ENCODE measurements around the gene DUSP7.
A peak's percentile ranks its signal among the peaks of the same experiment; 100 is the strongest.

The DUSP7 gene

DNA sequence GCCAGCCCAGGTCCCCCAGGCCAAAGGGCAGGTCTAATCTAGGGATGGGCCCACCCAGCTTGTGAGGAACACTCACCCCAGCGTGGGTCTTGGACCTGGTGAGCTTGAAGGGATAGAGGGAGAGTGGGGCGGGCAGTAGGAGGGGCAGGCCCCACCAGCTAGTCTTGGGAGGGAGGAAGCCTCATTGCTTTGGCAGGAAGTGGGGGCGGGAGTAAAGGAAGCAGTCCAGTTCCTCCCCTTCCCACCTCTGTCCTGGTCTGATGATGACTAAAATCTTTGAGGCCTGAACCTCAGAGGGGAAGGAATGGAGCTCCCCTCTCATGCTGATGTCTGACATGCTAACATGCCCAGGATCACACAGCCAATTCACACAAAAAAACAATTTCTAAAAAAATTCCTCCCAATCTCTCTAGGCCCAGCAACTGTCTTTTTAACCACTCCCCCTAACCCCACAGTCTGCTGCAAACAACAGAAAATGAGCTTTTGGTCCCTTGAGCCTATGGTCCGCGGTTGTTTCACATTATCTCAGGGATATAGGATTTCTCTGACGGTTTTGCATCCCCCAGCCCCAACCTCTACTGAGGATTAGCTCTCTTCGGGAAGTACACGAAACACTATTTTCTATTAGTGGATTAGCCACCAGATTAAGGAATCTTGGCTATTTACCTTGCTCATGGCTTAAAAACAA lies 30.7 kb upstream of the DUSP7 start:
- no peak overlapping the region for H3K4me3 ChIP-seq (ENCODE audit: low read depth, low read length)
- peak; percentile 17 for DNase-seq (ENCODE audit: low read depth, low spot score)
- in situ Hi-C loops (cut with HindIII; ENCODE audit: low sequenced_read_pairs), result no loop called here
- TF ChIP-seq, protein P1, sequence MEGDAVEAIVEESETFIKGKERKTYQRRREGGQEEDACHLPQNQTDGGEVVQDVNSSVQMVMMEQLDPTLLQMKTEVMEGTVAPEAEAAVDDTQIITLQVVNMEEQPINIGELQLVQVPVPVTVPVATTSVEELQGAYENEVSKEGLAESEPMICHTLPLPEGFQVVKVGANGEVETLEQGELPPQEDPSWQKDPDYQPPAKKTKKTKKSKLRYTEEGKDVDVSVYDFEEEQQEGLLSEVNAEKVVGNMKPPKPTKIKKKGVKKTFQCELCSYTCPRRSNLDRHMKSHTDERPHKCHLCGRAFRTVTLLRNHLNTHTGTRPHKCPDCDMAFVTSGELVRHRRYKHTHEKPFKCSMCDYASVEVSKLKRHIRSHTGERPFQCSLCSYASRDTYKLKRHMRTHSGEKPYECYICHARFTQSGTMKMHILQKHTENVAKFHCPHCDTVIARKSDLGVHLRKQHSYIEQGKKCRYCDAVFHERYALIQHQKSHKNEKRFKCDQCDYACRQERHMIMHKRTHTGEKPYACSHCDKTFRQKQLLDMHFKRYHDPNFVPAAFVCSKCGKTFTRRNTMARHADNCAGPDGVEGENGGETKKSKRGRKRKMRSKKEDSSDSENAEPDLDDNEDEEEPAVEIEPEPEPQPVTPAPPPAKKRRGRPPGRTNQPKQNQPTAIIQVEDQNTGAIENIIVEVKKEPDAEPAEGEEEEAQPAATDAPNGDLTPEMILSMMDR (IDR thresholded peaks at IDR 0.05; ENCODE audit: low read depth, low read length), result no peak

DNA sequence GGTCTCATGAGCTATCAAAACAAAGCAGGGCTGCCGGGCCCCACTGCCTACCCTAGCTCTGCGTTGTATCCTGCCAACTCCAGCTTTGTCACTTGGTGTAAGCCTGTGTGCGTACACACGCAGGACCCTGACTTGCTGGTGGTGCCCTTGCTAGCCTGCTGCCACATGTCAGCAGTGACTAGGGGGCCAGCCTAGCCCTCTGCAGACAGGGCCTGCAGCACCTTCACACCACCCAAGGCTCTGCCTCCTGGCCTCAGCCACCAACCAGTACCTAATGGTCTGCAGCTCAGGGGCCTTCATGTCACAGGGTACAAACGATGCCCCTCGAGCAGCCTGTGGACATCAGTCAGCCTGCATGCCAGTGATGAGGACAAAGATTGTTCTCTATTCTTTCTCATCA lies 30.1 kb upstream of the DUSP7 start:
- no peak for DNase-seq (ENCODE audit: low read depth, low spot score)
- H3K4me3 ChIP-seq (ENCODE audit: low read depth, low read length), result no peak overlapping the region
- TF ChIP-seq, protein P1 (IDR thresholded peaks at IDR 0.05; ENCODE audit: low read depth, low read length), result no peak
- in situ Hi-C loops (cut with HindIII; ENCODE audit: low sequenced_read_pairs), result no loop called here

DNA sequence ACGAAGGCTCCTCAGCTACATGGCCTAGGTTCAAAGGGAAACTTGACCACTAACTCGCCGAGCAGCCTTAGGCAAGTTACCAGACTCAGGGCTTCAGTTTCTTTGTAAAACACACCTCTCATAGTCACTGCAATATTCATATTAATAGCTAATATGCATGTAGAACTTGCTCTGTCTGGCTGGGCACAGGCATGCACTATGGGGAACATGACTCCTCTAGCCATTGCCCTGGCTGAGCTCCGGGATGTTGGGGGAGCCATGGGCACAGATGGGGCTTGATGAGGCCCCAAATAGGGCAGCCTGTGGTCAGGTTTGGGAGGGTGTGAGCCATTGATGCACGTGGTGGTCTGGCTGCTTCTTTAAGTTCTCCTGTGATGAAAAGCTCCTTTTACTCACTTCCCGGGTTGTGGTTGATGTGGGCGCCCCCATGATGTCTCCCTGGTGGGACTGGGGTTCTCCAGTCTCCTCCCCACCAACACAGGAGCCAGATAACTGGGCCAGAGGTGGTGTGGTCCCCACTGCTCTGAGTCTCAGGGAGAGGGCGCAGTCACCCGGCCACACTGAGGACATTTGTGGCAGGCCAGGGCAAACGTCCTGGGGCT lies 29.4 kb upstream of the DUSP7 start:
- no peak overlapping the region for H3K4me3 ChIP-seq (ENCODE audit: low read depth, low read length)
- no peak for DNase-seq (ENCODE audit: low read depth, low spot score)
- TF ChIP-seq, protein P1 (IDR thresholded peaks at IDR 0.05; ENCODE audit: low read depth, low read length), result no peak
- in situ Hi-C loops (cut with HindIII; ENCODE audit: low sequenced_read_pairs), result no loop called here

DNA sequence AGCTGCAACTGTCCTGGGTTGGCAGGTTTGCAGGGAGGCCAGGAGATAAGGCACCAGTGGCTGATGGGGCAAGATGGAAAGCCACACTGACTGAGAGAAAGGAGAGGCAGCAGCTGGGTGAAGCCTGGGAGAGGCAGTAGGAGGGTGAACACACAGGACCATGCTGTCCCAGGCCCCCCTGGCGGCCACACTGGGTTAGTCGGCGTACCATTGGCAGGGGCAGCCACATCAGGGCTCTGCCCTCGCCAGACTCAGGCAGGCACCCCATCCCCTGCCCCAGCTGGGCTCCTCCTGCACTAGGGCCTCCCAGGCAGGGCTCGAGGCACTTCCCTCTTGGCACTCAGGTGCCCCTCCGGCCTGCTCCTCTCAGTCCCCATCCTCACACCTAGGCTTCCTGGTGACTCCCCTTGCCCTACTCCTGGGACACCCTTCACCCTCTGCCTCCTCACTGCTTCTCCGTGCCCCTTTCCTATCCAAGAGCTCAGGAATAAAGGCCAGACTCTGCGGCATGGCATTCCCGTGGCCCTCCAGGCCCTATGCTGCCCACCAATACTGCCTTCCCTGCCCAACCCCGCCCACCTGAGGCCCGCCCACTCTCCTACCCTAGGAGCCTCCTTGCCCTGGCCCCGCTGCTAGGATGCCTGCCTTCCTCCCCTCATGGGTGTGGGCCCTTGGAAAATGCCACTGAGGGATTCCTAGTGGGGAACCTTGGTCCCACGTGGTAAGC lies 28.7 kb upstream of the DUSP7 start:
- no peak for DNase-seq (ENCODE audit: low read depth, low spot score)
- TF ChIP-seq, protein P1 (IDR thresholded peaks at IDR 0.05; ENCODE audit: low read depth, low read length), result no peak
- in situ Hi-C loops (cut with HindIII; ENCODE audit: low sequenced_read_pairs), result no loop called here
- H3K4me3 ChIP-seq (ENCODE audit: low read depth, low read length), result no peak overlapping the region

DNA sequence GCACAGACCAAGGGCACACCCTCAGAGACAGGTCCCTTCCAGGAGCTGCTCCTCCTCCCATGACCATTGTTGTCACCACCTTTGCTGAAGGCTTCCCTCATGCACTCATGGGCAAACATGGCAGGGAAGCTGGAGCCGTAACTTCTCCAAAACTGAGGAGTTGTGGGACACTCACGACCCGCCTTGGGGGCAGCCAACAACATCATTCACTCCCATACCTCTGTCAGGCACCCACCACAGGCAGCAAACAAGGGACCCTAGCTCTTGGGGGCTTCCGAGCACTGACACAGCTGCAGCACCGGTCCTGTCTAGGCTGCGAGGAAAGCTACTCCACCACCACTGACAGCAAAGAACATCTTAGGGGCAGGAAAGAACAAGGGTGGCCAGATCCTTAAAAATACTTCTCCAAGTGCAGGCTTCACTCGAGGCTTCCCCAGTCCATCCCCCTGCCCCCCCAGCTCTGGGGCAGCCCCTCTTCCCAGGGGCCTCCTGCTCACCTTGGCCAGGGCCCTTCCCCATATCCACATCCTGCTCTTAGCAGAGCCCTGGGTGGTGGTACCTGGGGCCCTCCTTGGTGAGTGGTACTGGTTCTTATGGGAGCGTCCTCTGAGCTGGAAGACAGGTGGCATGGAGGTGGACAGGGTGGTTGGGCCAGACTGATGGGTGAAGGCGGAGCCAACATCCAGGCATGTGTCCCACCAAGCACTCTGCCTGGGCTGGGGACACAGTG lies 28.0 kb upstream of the DUSP7 start:
- TF ChIP-seq, protein P1 (IDR thresholded peaks at IDR 0.05; ENCODE audit: low read depth, low read length), result no peak
- no peak overlapping the region for H3K4me3 ChIP-seq (ENCODE audit: low read depth, low read length)
- DNase-seq (ENCODE audit: low read depth, low spot score), result no peak
- in situ Hi-C loops (cut with HindIII; ENCODE audit: low sequenced_read_pairs), result no loop called here

DNA sequence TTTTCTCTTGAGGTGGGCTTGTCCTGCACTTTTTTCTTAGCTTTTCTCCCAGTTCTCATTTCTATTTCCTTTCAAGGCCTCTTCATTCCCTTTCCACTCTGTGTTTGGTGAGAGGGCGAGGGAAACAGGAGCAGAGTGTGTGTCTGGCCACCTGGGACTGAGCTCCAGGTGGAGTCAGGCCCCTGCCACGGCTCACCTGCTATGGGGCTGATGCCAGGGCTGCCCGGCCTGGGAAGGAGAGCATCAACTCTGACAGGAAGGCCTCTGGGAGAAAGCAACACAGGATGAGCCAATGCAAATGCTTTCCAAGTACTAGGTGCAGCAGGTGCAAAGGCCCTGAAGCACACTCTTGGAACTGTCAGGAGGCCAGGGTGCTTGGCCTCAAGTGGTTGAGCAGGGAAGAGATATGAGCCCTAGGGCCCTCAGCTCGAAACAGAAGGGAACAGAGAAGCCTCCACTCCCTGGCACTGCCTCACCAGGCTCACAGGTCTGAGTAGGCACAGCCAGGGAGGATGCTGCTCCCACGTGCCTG lies 27.3 kb upstream of the DUSP7 start:
- no peak overlapping the region for H3K4me3 ChIP-seq (ENCODE audit: low read depth, low read length)
- DNase-seq (ENCODE audit: low read depth, low spot score), result no peak
- in situ Hi-C loops (cut with HindIII; ENCODE audit: low sequenced_read_pairs), result no loop called here
- TF ChIP-seq, protein P1 (IDR thresholded peaks at IDR 0.05; ENCODE audit: low read depth, low read length), result no peak
